Measurements from ENCODE around the gene PIGB. TPM values are rescaled to one million over a fixed set of nuclear protein-coding genes. Genes with fewer than 3 reads are reported as not detected.

PIGB gene
- total RNA-seq, 1 experiment from 2014 or later, result 19.3 TPM

DNA sequence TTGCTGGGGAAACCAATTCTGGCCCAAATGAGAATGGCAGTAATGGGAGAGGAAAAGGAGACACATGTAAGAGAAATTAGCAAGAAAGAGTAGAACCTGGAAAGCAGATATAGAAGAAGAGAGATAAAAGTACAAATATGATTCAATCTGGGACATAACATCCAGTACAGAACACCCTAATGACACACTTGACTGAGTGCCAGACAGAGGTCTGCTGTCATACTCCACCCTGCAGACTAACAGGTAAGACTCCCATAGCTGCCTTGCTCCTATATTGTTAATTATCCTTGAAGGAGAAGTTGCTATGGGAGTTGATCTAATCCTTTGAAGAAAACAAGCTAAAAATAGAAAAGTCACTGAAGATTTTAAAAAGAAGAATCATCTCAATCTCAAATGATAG, 68.0 kb downstream of the PIGB start:
- TF ChIP-seq TCF7L2 (IDR thresholded peaks at IDR 0.05; ENCODE audit: low read depth, low read length) (no peak), POLR2AphosphoS5 (IDR thresholded peaks at IDR 0.05; ENCODE audit: low read depth, low read length) (no peak), SIN3A (IDR thresholded peaks at IDR 0.05; ENCODE audit: borderline replicate concordance, insufficient read depth, low read depth, low read length) (no peak)
- TF ChIP-seq, protein P1, sequence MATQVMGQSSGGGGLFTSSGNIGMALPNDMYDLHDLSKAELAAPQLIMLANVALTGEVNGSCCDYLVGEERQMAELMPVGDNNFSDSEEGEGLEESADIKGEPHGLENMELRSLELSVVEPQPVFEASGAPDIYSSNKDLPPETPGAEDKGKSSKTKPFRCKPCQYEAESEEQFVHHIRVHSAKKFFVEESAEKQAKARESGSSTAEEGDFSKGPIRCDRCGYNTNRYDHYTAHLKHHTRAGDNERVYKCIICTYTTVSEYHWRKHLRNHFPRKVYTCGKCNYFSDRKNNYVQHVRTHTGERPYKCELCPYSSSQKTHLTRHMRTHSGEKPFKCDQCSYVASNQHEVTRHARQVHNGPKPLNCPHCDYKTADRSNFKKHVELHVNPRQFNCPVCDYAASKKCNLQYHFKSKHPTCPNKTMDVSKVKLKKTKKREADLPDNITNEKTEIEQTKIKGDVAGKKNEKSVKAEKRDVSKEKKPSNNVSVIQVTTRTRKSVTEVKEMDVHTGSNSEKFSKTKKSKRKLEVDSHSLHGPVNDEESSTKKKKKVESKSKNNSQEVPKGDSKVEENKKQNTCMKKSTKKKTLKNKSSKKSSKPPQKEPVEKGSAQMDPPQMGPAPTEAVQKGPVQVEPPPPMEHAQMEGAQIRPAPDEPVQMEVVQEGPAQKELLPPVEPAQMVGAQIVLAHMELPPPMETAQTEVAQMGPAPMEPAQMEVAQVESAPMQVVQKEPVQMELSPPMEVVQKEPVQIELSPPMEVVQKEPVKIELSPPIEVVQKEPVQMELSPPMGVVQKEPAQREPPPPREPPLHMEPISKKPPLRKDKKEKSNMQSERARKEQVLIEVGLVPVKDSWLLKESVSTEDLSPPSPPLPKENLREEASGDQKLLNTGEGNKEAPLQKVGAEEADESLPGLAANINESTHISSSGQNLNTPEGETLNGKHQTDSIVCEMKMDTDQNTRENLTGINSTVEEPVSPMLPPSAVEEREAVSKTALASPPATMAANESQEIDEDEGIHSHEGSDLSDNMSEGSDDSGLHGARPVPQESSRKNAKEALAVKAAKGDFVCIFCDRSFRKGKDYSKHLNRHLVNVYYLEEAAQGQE (IDR thresholded peaks at IDR 0.05; ENCODE audit: insufficient read depth in 1 of 2, low read depth in 2 of 2, low read length in 1 of 2), result no peak
- TF ChIP-seq, protein P2, sequence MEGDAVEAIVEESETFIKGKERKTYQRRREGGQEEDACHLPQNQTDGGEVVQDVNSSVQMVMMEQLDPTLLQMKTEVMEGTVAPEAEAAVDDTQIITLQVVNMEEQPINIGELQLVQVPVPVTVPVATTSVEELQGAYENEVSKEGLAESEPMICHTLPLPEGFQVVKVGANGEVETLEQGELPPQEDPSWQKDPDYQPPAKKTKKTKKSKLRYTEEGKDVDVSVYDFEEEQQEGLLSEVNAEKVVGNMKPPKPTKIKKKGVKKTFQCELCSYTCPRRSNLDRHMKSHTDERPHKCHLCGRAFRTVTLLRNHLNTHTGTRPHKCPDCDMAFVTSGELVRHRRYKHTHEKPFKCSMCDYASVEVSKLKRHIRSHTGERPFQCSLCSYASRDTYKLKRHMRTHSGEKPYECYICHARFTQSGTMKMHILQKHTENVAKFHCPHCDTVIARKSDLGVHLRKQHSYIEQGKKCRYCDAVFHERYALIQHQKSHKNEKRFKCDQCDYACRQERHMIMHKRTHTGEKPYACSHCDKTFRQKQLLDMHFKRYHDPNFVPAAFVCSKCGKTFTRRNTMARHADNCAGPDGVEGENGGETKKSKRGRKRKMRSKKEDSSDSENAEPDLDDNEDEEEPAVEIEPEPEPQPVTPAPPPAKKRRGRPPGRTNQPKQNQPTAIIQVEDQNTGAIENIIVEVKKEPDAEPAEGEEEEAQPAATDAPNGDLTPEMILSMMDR (IDR thresholded peaks at IDR 0.05), result no peak
- Histone ChIP-seq H3K27me3 (ENCODE audit: control insufficient read depth, insufficient read depth, low read length) (no peaks in the 10 kb centered on the region), H3K27ac (ENCODE audit: low read length) (no peak overlapping the region), H3K4me3 (ENCODE audit: low read depth in 2 of 2, low read length in 2 of 2) (no peak overlapping the region), H3K36me3 (ENCODE audit: control insufficient read depth, insufficient read depth, low read length) (no peaks in the 10 kb centered on the region), H3K9me3 (ENCODE audit: control insufficient read depth, insufficient read depth, low read depth, low read length) (no peaks in the 10 kb centered on the region), H3K4me1 (ENCODE audit: control insufficient read depth, insufficient read depth, low read length) (no peaks in the 10 kb centered on the region)
- CTCF ChIA-PET, result no interaction called here
- in situ Hi-C loops (cut with HindIII; ENCODE audit: low pct_unique_long_range_greater_than_20kb, low sequenced_read_pairs), result no loop called here
- intact Hi-C loops (cut with micrococcal nuclease; ENCODE audit: unreplicated experiment), result no loop called here
- ATAC-seq, result no peak
- POLR2A ChIA-PET, result no interaction called here
- BruUV-seq (replicated peaks), result no TSS peak
- no peak for DNase-seq (ENCODE audit: low read depth, low spot score)

DNA sequence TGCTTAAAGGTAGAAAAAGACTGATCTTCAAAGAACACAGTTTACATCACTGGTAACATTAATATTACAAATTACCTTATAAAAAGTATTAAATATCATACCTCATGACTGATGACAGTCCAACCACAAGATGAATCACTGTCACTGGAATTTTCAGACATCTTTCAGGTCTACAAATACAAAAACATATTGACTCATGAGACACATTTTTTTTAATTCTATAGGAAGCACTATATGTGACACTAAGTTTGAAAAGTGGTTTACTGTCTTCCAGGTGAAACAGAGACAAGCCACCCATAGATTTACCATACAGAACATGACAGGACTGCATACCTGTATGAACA, 70.2 kb downstream of the PIGB start:
- no TSS peak for BruUV-seq (replicated peaks)
- Histone ChIP-seq H3K4me1 (ENCODE audit: control insufficient read depth, insufficient read depth, low read length) (no peaks in the 10 kb centered on the region), H3K36me3 (ENCODE audit: control insufficient read depth, insufficient read depth, low read length) (no peaks in the 10 kb centered on the region), H3K9me3 (ENCODE audit: control insufficient read depth, insufficient read depth, low read depth, low read length) (no peaks in the 10 kb centered on the region), H3K27me3 (ENCODE audit: control insufficient read depth, insufficient read depth, low read length) (no peaks in the 10 kb centered on the region), H3K4me3 (ENCODE audit: low read depth in 2 of 2, low read length in 2 of 2) (no peak overlapping the region), H3K27ac (ENCODE audit: low read length) (no peak overlapping the region)
- TF ChIP-seq SIN3A (IDR thresholded peaks at IDR 0.05; ENCODE audit: borderline replicate concordance, insufficient read depth, low read depth, low read length) (no peak), TCF7L2 (IDR thresholded peaks at IDR 0.05; ENCODE audit: low read depth, low read length) (no peak), POLR2AphosphoS5 (IDR thresholded peaks at IDR 0.05; ENCODE audit: low read depth, low read length) (no peak)
- TF ChIP-seq, protein P1 (IDR thresholded peaks at IDR 0.05; ENCODE audit: insufficient read depth in 1 of 2, low read depth in 2 of 2, low read length in 1 of 2), result no peak
- TF ChIP-seq, protein P2 (IDR thresholded peaks at IDR 0.05), result no peak
- intact Hi-C loops (cut with micrococcal nuclease; ENCODE audit: unreplicated experiment) (no loop called here), in situ Hi-C loops (cut with HindIII; ENCODE audit: low pct_unique_long_range_greater_than_20kb, low sequenced_read_pairs) (no loop called here)
- CTCF ChIA-PET, result no interaction called here
- POLR2A ChIA-PET, result no interaction called here
- DNase-seq (ENCODE audit: low read depth, low spot score) (peak; percentile 67), ATAC-seq (no peak)
